H1 (cell line): ENCODE results near the gene MYO5A. TPM values are rescaled to one million over a fixed set of nuclear protein-coding genes. Genes with fewer than 3 reads are reported as not detected.
A peak's percentile ranks its signal among the peaks of the same experiment; 100 is the strongest.

Experiments
- ASH2L ChIP-seq: fragments of 200-600, 300-600 bp; sonication (generic); IDR thresholded peaks from one replicate; pipeline ENCODE4 v1.7.1; 2017; ENCODE audit warnings: low read length
- BACH1 ChIP-seq: IDR thresholded peaks from 2 replicates; pipeline ENCODE4 v1.6.1; 2012; ENCODE audit warnings: low read length, improper control_type of control experiment
- EP300 ChIP-seq, 2 experiments: IDR thresholded peaks; 1 replicate in 1 of 2; 2 replicates in 1 of 2; pipeline ENCODE4 v1.6.1; 2011 to 2012; ENCODE audit warnings: low read depth in 2 of 2, low read length in 2 of 2, mild to moderate bottlenecking in 2 of 2, borderline replicate concordance in 1 of 2, inconsistent platforms in 1 of 2, moderate library complexity in 1 of 2
- EZH2 ChIP-seq: fragments of 200-600 bp; sonication (generic); IDR thresholded peaks from 2 replicates; pipeline ENCODE4 v1.7.1; 2012; ENCODE audit warnings: low read depth, mild to moderate bottlenecking, moderate library complexity, low read length, inconsistent platforms; ENCODE audit not compliant: severe bottlenecking
- HDAC6 ChIP-seq: IDR thresholded peaks from one replicate; pipeline ENCODE4 v1.7.1; 2012; ENCODE audit warnings: low read depth, mild to moderate bottlenecking, inconsistent platforms, low read length, moderate library complexity
- JUND ChIP-seq: IDR thresholded peaks from 2 replicates; pipeline ENCODE4 v1.6.1; 2011; ENCODE audit warnings: mild to moderate bottlenecking, improper control_type of control experiment, low read length
- KDM4A ChIP-seq: IDR thresholded peaks from one replicate; pipeline ENCODE4 v1.7.1; 2012; ENCODE audit warnings: low read depth, mild to moderate bottlenecking, moderate library complexity, low read length, inconsistent platforms; ENCODE audit not compliant: severe bottlenecking
- KDM5A ChIP-seq: fragments of 200-600 bp; IDR thresholded peaks from 2 replicates; pipeline ENCODE4 v1.7.1; 2012; ENCODE audit warnings: mild to moderate bottlenecking, low read length, inconsistent platforms, mixed read lengths
- MAFK ChIP-seq: IDR thresholded peaks from 2 replicates; pipeline ENCODE4 v1.6.1; 2012; ENCODE audit warnings: low read depth, mild to moderate bottlenecking, improper control_type of control experiment, low read length
- NRF1 ChIP-seq: IDR thresholded peaks from 2 replicates; pipeline ENCODE4 v1.6.1; 2011; ENCODE audit warnings: mild to moderate bottlenecking, low read depth, low read length, improper control_type of control experiment
- PHF8 ChIP-seq: fragments of 200-600 bp; sonication (generic); conservative IDR thresholded peaks from 2 replicates; pipeline ENCODE4 v1.7.1; 2012; ENCODE audit warnings: low read depth, mild to moderate bottlenecking, inconsistent platforms, low read length, moderate library complexity
- POLR2A ChIP-seq, 2 experiments: IDR thresholded peaks; 1 replicate in 1 of 2; 2 replicates in 1 of 2; pipeline ENCODE4 v1.6.1; 2011; ENCODE audit warnings: low read depth in 2 of 2, low read length in 2 of 2, mild to moderate bottlenecking in 2 of 2; ENCODE audit errors: control extremely low read depth in 1 of 2
- SP2 ChIP-seq: IDR thresholded peaks from 2 replicates; pipeline ENCODE4 v1.6.1; 2012; ENCODE audit warnings: mild to moderate bottlenecking, low read length, inconsistent platforms
- TCF12 ChIP-seq: IDR thresholded peaks from 2 replicates; pipeline ENCODE4 v1.6.1; 2011; ENCODE audit warnings: low read depth, mild to moderate bottlenecking, low read length
- YY1 ChIP-seq: IDR thresholded peaks from 2 replicates; pipeline ENCODE4 v1.6.1; 2011; ENCODE audit warnings: low read depth, mild to moderate bottlenecking, low read length
- polyA plus RNA-seq, 7 experiments: library from polyadenylated mRNA; depleted of rRNA in 3 of 7; stranded (reverse) in 5 of 7; unstranded in 2 of 7; fragments of >200 nt in 5 of 7; fragments of 200-250 nt in 2 of 7; gene quantifications; 1 replicate in 5 of 7; 2 replicates in 1 of 7; 4 replicates in 1 of 7; pipeline versions ENCODE4 v1.2.1 to v1.2.3, GENCODE V29; 2011 to 2013; ENCODE audit warnings: missing spikeins in 2 of 7, mixed read lengths in 2 of 7
- total RNA-seq: library from RNA; stranded (reverse); fragmentation: NEBNext Ultra II Directional; extraction: Animal tissue kit (Norgen Biotek cat#: 25700); gene quantifications from 2 replicates; pipeline ENCODE4 v1.2.1, GENCODE V29; 2021
- TF ChIP-seq, protein P1 (sequence below): IDR thresholded peaks from 2 replicates; pipeline ENCODE4 v1.6.1; 2012; ENCODE audit warnings: low read length, inconsistent platforms
- TF ChIP-seq, protein P2 (sequence below): IDR thresholded peaks from 2 replicates; pipeline ENCODE4 v1.6.1; 2012; ENCODE audit warnings: inconsistent platforms
- TF ChIP-seq, protein P3 (sequence below): IDR thresholded peaks from 2 replicates; pipeline ENCODE4 v1.6.1; 2012; ENCODE audit warnings: inconsistent platforms
- TF ChIP-seq, protein P4 (sequence below), 3 experiments: IDR thresholded peaks; 1 replicate in 2 of 3; 2 replicates in 1 of 3; pipeline versions ENCODE4 v1.5.1 to v1.6.1; 2011; ENCODE audit warnings: low read length in 3 of 3, mild to moderate bottlenecking in 3 of 3, inconsistent platforms in 2 of 3, low read depth in 1 of 3, moderate library complexity in 1 of 3; ENCODE audit not compliant: insufficient read depth in 1 of 3; ENCODE audit errors: control extremely low read depth in 1 of 3

The MYO5A gene
- total and polyA plus RNA-seq, 2 of the 8 experiments (the other 6 are each of a cell fraction or from before 2014, with no cell fraction given), result 11.4 to 24.7 TPM

DNA sequence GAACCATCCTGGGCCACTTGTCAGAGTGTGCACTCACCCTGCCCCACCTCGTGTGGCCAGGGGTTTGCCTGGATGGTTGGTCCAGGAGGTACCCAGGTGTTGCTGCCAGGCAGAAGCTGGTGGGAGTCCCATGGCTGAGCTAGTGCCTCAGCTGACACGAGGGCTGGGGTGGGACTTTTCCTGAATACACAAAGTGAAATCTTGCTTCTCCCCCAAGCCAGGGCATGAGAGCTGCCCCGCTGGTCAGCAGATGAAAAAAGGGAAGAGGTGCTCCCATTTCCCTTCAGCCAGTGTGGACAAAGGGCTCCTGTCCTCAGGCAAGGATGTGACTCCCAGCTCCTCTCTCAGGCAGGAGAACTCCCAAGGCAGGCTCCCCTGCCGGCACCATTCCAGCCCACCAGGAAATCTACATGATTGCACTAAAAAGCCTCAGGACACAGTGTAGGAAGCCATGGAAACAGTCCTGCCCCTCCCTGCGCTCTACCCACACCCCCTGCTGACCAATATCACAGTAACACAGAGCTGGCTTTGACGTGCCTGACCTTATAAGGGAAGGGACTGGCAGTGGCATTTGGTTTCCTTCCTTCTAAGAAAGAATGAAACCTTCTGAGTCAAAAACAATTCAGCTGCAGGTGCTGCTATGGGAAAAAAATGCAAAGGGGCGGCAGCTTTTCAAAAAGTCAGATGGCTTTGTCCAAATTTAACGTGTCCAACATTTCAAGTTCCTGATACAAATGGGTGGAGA is 267.0 kb downstream of the MYO5A start (continued):
- TF ChIP-seq TCF12, result 0 out of 2 replicates have a peak, but pooled peaks have one; percentile 21
- peak; percentile 75 for TF ChIP-seq ASH2L
- no peak for TF ChIP-seq KDM4A
- TF ChIP-seq PHF8, result no peak; the same call in 1 of the 2 replicates
- TF ChIP-seq MAFK, result no peak
- no peak for TF ChIP-seq HDAC6
- TF ChIP-seq, protein P1, sequence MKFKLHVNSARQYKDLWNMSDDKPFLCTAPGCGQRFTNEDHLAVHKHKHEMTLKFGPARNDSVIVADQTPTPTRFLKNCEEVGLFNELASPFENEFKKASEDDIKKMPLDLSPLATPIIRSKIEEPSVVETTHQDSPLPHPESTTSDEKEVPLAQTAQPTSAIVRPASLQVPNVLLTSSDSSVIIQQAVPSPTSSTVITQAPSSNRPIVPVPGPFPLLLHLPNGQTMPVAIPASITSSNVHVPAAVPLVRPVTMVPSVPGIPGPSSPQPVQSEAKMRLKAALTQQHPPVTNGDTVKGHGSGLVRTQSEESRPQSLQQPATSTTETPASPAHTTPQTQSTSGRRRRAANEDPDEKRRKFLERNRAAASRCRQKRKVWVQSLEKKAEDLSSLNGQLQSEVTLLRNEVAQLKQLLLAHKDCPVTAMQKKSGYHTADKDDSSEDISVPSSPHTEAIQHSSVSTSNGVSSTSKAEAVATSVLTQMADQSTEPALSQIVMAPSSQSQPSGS, result peak; percentile 80; the same call in 1 of the 2 replicates
- TF ChIP-seq, protein P2, sequence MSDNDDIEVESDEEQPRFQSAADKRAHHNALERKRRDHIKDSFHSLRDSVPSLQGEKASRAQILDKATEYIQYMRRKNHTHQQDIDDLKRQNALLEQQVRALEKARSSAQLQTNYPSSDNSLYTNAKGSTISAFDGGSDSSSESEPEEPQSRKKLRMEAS, result no peak; the same call in 1 of the 2 replicates
- TF ChIP-seq, protein P3, sequence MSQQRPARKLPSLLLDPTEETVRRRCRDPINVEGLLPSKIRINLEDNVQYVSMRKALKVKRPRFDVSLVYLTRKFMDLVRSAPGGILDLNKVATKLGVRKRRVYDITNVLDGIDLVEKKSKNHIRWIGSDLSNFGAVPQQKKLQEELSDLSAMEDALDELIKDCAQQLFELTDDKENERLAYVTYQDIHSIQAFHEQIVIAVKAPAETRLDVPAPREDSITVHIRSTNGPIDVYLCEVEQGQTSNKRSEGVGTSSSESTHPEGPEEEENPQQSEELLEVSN, result no peak
- TF ChIP-seq, protein P4, sequence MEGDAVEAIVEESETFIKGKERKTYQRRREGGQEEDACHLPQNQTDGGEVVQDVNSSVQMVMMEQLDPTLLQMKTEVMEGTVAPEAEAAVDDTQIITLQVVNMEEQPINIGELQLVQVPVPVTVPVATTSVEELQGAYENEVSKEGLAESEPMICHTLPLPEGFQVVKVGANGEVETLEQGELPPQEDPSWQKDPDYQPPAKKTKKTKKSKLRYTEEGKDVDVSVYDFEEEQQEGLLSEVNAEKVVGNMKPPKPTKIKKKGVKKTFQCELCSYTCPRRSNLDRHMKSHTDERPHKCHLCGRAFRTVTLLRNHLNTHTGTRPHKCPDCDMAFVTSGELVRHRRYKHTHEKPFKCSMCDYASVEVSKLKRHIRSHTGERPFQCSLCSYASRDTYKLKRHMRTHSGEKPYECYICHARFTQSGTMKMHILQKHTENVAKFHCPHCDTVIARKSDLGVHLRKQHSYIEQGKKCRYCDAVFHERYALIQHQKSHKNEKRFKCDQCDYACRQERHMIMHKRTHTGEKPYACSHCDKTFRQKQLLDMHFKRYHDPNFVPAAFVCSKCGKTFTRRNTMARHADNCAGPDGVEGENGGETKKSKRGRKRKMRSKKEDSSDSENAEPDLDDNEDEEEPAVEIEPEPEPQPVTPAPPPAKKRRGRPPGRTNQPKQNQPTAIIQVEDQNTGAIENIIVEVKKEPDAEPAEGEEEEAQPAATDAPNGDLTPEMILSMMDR (IDR thresholded peaks at IDR 0.05; ENCODE audit: control extremely low read depth in 1 of 3, insufficient read depth in 1 of 3, low read depth in 1 of 3, low read length in 3 of 3), result peak in 1 of 3 experiments; percentile 12; a peak in 1 of 4 replicates
- TF ChIP-seq KDM5A, result no peak
- TF ChIP-seq YY1, result peak; percentile 73
- TF ChIP-seq EP300 (IDR thresholded peaks at IDR 0.05; ENCODE audit: borderline replicate concordance in 1 of 2, low read depth in 2 of 2, low read length in 2 of 2), result peak; percentile 30 to 93; a peak in 1 of 3 replicates
- TF ChIP-seq POLR2A (IDR thresholded peaks at IDR 0.05; ENCODE audit: control extremely low read depth in 1 of 2, low read depth in 2 of 2, low read length in 2 of 2), result peak; percentile 33 to 74
- no peak for TF ChIP-seq JUND
- no peak for TF ChIP-seq BACH1
- no peak for TF ChIP-seq SP2
- TF ChIP-seq EZH2, result no peak
- TF ChIP-seq NRF1, result no peak
